ENCODE results near the gene CNTNAP2.

DNA sequence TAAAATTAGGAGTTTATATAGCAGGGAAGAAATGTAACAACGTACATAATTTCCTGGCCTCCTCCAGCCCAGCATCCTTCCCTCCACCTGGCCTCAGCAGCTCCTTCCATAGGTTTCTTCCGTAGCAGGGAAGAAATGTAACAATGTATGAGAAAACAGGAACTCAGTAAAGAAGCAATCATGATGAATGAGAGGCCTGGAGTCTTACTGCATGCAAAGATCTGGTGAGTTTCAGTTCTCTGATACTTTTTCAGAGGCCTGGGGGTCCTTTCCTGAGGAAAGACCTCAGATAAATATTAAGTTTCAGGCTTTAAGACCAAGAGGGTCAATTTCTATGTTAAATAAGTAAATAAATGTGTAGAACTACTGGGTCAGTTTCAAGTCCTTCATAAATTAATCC is 2318.3 kb downstream of the CNTNAP2 start:
- no peak for TF ChIP-seq IFI16 (CRISPR knock-in tag; IDR thresholded peaks at IDR 0.05)
- TF ChIP-seq FOXP4 (CRISPR knock-in tag; IDR thresholded peaks at IDR 0.05; ENCODE audit: borderline replicate concordance): no peak
- no peak for TF ChIP-seq EGR1 (conservative IDR thresholded peaks at IDR 0.05)
